Fibroblast of skin of left quadriceps (primary cell): ENCODE measurements around the gene PGF.

ENCODE experiments used
- DNase-seq, 2 experiments: peaks; one replicate each; pipeline ENCODE4 v3.0.0-alpha.2; 2013; ENCODE audit warnings: low read depth in 2 of 2

The PGF gene

DNA sequence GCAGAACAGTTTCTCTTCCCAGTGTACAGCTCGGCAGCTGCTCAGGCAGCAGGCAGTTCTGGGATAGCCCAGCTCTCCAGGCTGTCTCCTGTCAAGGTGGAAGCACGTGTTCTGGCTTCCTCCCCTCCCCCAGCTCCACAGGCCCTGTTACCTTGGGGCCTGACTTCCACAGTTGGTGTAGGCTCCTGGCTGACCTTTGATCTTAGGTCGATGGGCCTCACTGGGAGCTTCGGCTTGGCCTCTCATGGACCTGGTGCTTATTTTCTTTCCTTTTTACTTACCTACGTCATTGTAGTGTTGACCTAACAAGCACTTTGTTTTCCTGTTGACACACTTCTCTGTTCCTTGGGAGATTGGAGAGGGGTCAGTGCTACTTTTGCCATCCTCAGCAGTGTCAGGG is 56.7 kb downstream of the PGF start:
- DNase-seq: no peak

DNA sequence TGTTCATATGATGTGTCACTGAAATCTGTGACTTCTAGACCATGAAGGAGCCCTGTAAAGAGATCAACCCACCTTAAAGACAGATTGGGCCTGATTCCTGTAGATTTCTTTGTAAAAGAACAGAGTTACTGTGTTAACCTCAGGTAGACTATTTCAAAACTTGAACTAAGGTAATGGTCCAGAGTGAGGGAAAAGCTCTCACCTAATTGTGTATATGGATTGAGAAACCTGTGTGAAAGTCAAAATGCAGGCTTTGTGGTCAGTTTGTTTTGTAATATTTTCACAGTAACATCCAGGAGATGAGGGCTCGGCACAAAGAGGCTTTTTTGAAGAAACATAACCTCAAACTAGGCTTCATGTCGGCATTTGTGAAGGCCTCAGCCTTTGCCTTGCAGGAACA is 57.3 kb downstream of the PGF start:
- no peak for DNase-seq

DNA sequence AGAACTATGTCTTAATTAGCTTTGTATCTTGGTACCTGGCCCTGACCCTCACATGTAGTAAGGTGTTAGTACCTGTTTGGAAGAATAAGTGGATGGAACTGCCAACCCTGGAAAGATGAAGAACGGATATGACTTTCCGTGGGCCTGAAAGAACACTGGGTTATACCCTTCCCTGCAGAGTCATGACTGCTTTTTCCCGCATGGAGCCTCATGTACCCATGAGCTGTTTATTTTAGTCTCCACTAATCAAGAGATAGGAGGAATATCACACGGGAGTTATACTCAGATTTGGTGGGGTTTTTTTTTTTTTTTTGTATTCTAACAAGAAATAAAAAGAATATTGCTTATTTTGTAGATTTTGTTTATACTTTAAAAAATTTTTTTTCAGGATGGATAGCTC is 57.8 kb downstream of the PGF start:
- no peak for DNase-seq

DNA sequence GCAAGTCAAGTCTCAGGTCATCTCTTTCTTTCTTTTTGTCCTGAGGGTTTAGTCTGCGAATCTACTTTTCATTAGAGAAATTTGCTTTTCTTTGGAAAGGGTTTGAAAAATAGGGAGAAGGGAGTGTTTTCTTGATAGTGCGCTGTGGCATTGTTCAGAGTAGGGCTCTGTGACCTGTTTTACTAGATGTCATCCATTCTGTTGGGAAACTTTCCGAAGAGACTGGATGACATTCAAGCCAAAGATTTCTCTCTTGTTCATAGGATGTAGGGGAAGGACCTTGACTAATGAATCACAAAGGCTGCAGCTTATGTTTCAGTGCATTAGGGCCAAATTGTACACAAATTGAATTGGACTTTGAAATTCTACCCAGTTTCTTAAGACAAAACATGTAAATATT is 59.0 kb downstream of the PGF start:
- no peak for DNase-seq

DNA sequence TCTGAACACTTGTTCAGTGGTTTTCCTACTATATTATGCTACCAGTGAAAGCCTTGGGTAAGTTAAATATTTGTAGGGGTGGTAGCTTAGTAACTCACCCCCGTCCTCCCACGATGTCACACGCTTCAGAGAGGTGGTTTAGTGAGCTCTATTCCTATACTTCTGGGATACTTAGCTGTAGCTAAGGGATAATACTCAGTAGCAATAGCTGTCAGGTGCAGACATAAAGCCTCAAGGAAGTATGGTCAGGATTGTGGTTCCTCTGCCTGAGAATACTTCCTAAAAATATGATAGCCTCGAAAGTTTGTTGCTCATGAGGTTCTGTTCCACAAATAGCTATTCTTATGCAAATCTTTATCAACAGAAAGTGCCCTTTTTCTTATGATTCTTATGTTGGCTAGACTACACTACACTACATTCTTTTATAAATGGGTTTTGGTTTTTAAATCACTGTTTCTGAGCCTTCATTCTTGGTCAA is 61.7 kb downstream of the PGF start:
- no peak for DNase-seq

DNA sequence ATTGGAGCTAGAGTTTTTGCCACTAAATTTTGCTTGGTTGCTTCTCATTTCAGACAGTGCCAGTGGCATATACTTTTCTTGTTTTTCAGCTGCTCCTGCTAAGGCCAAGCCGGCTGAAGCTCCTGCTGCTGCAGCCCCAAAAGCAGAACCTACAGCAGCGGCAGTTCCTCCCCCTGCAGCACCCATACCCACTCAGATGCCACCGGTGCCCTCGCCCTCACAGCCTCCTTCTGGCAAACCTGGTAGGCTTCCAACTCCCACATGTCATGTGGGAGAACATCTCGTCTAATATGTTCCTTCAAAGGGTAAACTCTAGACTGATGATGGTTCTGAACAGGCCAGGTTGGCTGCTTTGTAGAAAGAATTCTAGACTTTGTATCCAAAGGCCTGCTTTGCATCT is 62.7 kb downstream of the PGF start:
- no peak for DNase-seq

DNA sequence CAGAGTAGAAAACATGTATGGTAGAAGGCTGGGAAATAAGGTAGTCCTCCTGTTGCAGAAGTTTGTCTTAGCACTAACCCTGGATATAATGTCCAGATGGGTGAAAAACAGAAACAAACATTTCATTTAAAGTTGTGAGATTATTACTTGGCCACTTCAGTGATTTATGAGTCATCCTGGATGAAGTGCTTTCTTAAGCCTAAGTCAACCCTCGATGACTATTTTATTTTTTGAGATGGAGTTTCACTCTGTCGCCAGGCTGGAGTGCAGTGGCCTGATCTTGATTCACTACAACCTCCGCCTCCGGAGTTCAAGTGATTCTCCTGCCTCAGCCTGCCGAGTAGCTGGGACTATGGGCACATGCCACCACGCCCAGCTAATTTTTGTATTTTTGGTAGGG is 63.5 kb downstream of the PGF start:
- no peak for DNase-seq
